Body of pancreas (tissue), 4 donors: Measurements from ENCODE around the gene TXNDC16. TPM values are rescaled to one million over a fixed set of nuclear protein-coding genes. Genes with fewer than 3 reads are reported as not detected.

Experiments used
- ATAC-seq: fragments of 150-250 bp; one replicate; pipeline ENCODE4 v1.9.1; 2016
- DNase-seq, 4 donors: peaks; one replicate each; pipeline ENCODE4 v3.0.0-alpha.2; 2019
- H3K27ac ChIP-seq, 4 donors: fragments of 200-600 bp; sonication (generic); 1 replicate in 3 of 4; 2 replicates in 1 of 4; pipeline versions ENCODE4 v1.5.1 to v1.6.1; 2016 to 2019; ENCODE audit warnings: mild to moderate bottlenecking in 1 of 4, mixed read lengths in 1 of 4, moderate library complexity in 1 of 4
- H3K27me3 ChIP-seq, 2 donors: fragments of 200-600 bp; sonication (generic); one replicate each; pipeline ENCODE4 v1.6.0; 2016; ENCODE audit warnings: mild to moderate bottlenecking in 1 of 2
- H3K36me3 ChIP-seq, 2 donors: fragments of 200-600 bp; sonication (generic); replicated peaks in 1 of 2; 2 replicates each; pipeline ENCODE4 v1.5.1; 2016; ENCODE audit warnings: low read depth in 2 of 2; ENCODE audit not compliant: insufficient read depth in 1 of 2
- H3K4me1 ChIP-seq: fragments of 200-600 bp; sonication (generic); one replicate; pipeline ENCODE4 v1.6.0; 2016
- H3K4me3 ChIP-seq, 2 donors: fragments of 200-600 bp; sonication (generic); 1 replicate in 1 of 2; 2 replicates in 1 of 2; pipeline ENCODE4 v1.5.1; 2016 to 2019
- H3K9me3 ChIP-seq, 3 donors: fragments of 200-600 bp; sonication (generic); 1 replicate in 2 of 3; 2 replicates in 1 of 3; pipeline ENCODE4 v1.5.1; 2016
- POLR2A ChIP-seq, 3 donors: fragments of 450-650 bp; IDR thresholded peaks; one replicate each; pipeline ENCODE4 v1.6.1; 2016; ENCODE audit warnings: antibody characterized with exemption in 3 of 3, mild to moderate bottlenecking in 2 of 3
- WGBS, 2 donors: methylation state at CpG; one replicate each; pipeline ENCODE4 v1.1.5; 2017; 5-methylcytosine and 5-hydroxymethylcytosine counted together
- intact Hi-C: fragments of 100-400 bp; cut with DNase I; formaldehyde crosslinking; loops from one replicate; pipeline ENCODE4 v1.15.1; 2023
- total RNA-seq, 2 donors: library from RNA; depleted of rRNA; stranded (reverse); fragments of >200 nt; gene quantifications; one replicate each; pipeline ENCODE4 v1.1.0, GENCODE V29; 2016
- TF ChIP-seq, protein P1 (sequence below), 7 experiments: fragments of 450-650 bp in 4 of 7; fragments of 200-600 bp in 3 of 7; sonication (generic) in 3 of 7; IDR thresholded peaks; one replicate each; pipeline ENCODE4 v1.5.1; 2016 to 2019; ENCODE audit warnings: antibody characterized with exemption in 7 of 7

Gene TXNDC16
- total RNA-seq, 2 donors from 2014 or later, result 4.0 to 7.5 TPM

- DNase-seq (peak in 2 of 4 donors; percentile 13 to 20), ATAC-seq (no peak)
- no peaks in the 10 kb centered on the region for H3K4me1 ChIP-seq
- TF ChIP-seq, protein P1, sequence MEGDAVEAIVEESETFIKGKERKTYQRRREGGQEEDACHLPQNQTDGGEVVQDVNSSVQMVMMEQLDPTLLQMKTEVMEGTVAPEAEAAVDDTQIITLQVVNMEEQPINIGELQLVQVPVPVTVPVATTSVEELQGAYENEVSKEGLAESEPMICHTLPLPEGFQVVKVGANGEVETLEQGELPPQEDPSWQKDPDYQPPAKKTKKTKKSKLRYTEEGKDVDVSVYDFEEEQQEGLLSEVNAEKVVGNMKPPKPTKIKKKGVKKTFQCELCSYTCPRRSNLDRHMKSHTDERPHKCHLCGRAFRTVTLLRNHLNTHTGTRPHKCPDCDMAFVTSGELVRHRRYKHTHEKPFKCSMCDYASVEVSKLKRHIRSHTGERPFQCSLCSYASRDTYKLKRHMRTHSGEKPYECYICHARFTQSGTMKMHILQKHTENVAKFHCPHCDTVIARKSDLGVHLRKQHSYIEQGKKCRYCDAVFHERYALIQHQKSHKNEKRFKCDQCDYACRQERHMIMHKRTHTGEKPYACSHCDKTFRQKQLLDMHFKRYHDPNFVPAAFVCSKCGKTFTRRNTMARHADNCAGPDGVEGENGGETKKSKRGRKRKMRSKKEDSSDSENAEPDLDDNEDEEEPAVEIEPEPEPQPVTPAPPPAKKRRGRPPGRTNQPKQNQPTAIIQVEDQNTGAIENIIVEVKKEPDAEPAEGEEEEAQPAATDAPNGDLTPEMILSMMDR (IDR thresholded peaks at IDR 0.05), result no peak
- TF ChIP-seq POLR2A (IDR thresholded peaks at IDR 0.05), result no peak
- H3K4me3 ChIP-seq, result no peak overlapping the region
- H3K27me3 ChIP-seq, result no peaks in the 10 kb centered on the region
- peaks cover 0 to 3% of the 10 kb centered on the region in 2 donors for H3K36me3 ChIP-seq
- no peaks in the 10 kb centered on the region for H3K9me3 ChIP-seq
- intact Hi-C loops, result no loop called here
- H3K27ac ChIP-seq, result no peak overlapping the region
These were observed 106.0 kb downstream of the TXNDC16 start for GRCh38 chr14:52446355-52446754.

GRCh38 chr14:52443506-52443905, 108.8 kb downstream of the TXNDC16 start:
- no peak overlapping the region for H3K27ac ChIP-seq
- no peak for ATAC-seq

GRCh38 chr14:52442602-52443001, 109.7 kb downstream of the TXNDC16 start:
- WGBS, 2 donors, result 68 to 93% methylated on average over 1 of the region's 1 CpG
- no peaks in the 10 kb centered on the region for H3K9me3 ChIP-seq
- no peak for DNase-seq
- peaks cover 0 to 3% of the 10 kb centered on the region in 2 donors for H3K36me3 ChIP-seq
- no peaks in the 10 kb centered on the region for H3K27me3 ChIP-seq
- H3K4me1 ChIP-seq, result no peaks in the 10 kb centered on the region
- no peak for TF ChIP-seq POLR2A (IDR thresholded peaks at IDR 0.05)
- TF ChIP-seq, protein P1 (IDR thresholded peaks at IDR 0.05), result no peak
- H3K4me3 ChIP-seq, result no peak overlapping the region
- ATAC-seq, result no peak
- intact Hi-C loops, result no loop called here
- no peak overlapping the region for H3K27ac ChIP-seq

More at GRCh38 chr14:52443506-52443905, 108.8 kb downstream of the TXNDC16 start:
- H3K4me3 ChIP-seq, result no peak overlapping the region
- intact Hi-C loops, result no loop called here
- no peak for DNase-seq
- peaks cover 0 to 3% of the 10 kb centered on the region in 2 donors for H3K36me3 ChIP-seq
- H3K4me1 ChIP-seq, result no peaks in the 10 kb centered on the region
- no peaks in the 10 kb centered on the region for H3K27me3 ChIP-seq
- TF ChIP-seq, protein P1 (IDR thresholded peaks at IDR 0.05), result no peak
- no peak for TF ChIP-seq POLR2A (IDR thresholded peaks at IDR 0.05)
- no peaks in the 10 kb centered on the region for H3K9me3 ChIP-seq

DNA sequence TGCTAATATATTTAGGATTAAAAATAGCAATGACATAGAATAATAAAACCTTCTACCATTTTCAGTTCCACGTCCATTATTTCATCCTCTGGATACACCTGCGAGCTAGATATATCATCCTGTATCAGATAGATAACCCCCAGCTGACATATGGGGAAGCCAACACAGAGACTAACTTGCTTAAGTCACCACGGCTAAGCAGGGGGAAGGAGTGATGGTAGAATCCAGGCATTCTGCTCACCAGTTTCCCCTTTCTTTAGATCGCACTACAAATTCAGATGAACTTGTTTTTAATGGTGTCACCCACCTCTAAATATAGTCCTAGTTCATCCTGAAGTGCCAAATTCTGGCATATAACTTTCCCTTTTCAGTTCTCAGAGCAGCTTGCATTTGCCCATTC, 110.1 kb downstream of the TXNDC16 start:
- 82% methylated on average over 4 of the region's 4 CpGs for WGBS, 2 donors
- Histone ChIP-seq H3K36me3 (peaks cover 0 to 3% of the 10 kb centered on the region in 2 donors), H3K27ac (no peak overlapping the region), H3K4me1 (no peaks in the 10 kb centered on the region), H3K9me3 (no peaks in the 10 kb centered on the region), H3K4me3 (no peak overlapping the region), H3K27me3 (no peaks in the 10 kb centered on the region)
- DNase-seq, result no peak
- intact Hi-C loops, result no loop called here
- no peak for TF ChIP-seq POLR2A (IDR thresholded peaks at IDR 0.05)
- TF ChIP-seq, protein P1 (IDR thresholded peaks at IDR 0.05), result no peak
- no peak for ATAC-seq

GRCh38 chr14:52439476-52439875, 112.8 kb downstream of the TXNDC16 start:
- no peaks in the 10 kb centered on the region for H3K4me1 ChIP-seq
- H3K27me3 ChIP-seq, result no peaks in the 10 kb centered on the region
- ATAC-seq (no peak), DNase-seq (no peak)
- intact Hi-C loops, result no loop called here
- 91 to 93% methylated on average over 4 of the region's 4 CpGs for WGBS, 2 donors
- H3K4me3 ChIP-seq, result no peak overlapping the region
- no peak overlapping the region for H3K27ac ChIP-seq
- H3K36me3 ChIP-seq, result no peaks in the 10 kb centered on the region
- no peak for TF ChIP-seq POLR2A (IDR thresholded peaks at IDR 0.05)
- TF ChIP-seq, protein P1 (IDR thresholded peaks at IDR 0.05), result no peak
- no peaks in the 10 kb centered on the region for H3K9me3 ChIP-seq
